ENCODE results near the gene ANGPTL5.

The ANGPTL5 gene

GRCh38 chr11:101940901-101941520 is 24.7 kb upstream of the ANGPTL5 start:
- DNase-seq (ENCODE audit: low read depth) = no peak
- no peak for TF ChIP-seq CTCF (conservative IDR thresholded peaks at IDR 0.05; ENCODE audit: low read length)
- no peak overlapping the region for H3K4me3 ChIP-seq (ENCODE audit: low read length)

- DNase-seq (ENCODE audit: low read depth) = no peak
- no peak overlapping the region for H3K4me3 ChIP-seq (ENCODE audit: low read length)
- TF ChIP-seq CTCF (conservative IDR thresholded peaks at IDR 0.05; ENCODE audit: low read length) = no peak
Measured at GRCh38 chr11:101931692-101932091, 15.4 kb upstream of the ANGPTL5 start.

- no peak for DNase-seq (ENCODE audit: low read depth)
- no peak for TF ChIP-seq CTCF (conservative IDR thresholded peaks at IDR 0.05; ENCODE audit: low read length)
Measured at GRCh38 chr11:101929294-101929915, 13.1 kb upstream of the ANGPTL5 start.

GRCh38 chr11:101923554-101923953 is 7.2 kb upstream of the ANGPTL5 start:
- H3K4me3 ChIP-seq (ENCODE audit: low read length) = no peak overlapping the region
- DNase-seq (ENCODE audit: low read depth) = no peak
- no peak for TF ChIP-seq CTCF (conservative IDR thresholded peaks at IDR 0.05; ENCODE audit: low read length)

More at GRCh38 chr11:101929294-101929915, 13.1 kb upstream of the ANGPTL5 start:
- H3K4me3 ChIP-seq (ENCODE audit: low read length) = no peak overlapping the region

- no peak for DNase-seq (ENCODE audit: low read depth)
- H3K4me3 ChIP-seq (ENCODE audit: low read length) = no peak overlapping the region
- TF ChIP-seq CTCF (conservative IDR thresholded peaks at IDR 0.05; ENCODE audit: low read length) = no peak
Measured at GRCh38 chr11:101920992-101921391, 4.7 kb upstream of the ANGPTL5 start.

- no peak overlapping the region for H3K4me3 ChIP-seq (ENCODE audit: low read length)
- no peak for DNase-seq (ENCODE audit: low read depth)
- no peak for TF ChIP-seq CTCF (conservative IDR thresholded peaks at IDR 0.05; ENCODE audit: low read length)
Measured at GRCh38 chr11:101917226-101917625, 904 bp upstream of the ANGPTL5 start.

GRCh38 chr11:101915791-101916291 is 481 bp downstream of the ANGPTL5 start:
- no peak for TF ChIP-seq CTCF (conservative IDR thresholded peaks at IDR 0.05; ENCODE audit: low read length)
- peak; percentile 75 for DNase-seq (ENCODE audit: low read depth)
- H3K4me3 ChIP-seq (ENCODE audit: low read length) = peak overlapping the region; percentile 83

Measured in AG10803 (cell line).